H9 (cell line): Measurements from ENCODE around the gene PRR5L. TPM values are rescaled to one million over a fixed set of nuclear protein-coding genes. Genes with fewer than 3 reads are reported as not detected.

Experiments used
- DNase-seq: peaks from one replicate; pipeline ENCODE4 v3.0.0-alpha.2; 2017
- H2AFZ ChIP-seq: one replicate; pipeline ENCODE4 v1.6.1; 2013; ENCODE audit warnings: mild to moderate bottlenecking, low read length, control low read depth, moderate library complexity
- H2AK5ac ChIP-seq: 2 replicates; pipeline ENCODE4 v1.6.1; 2013; ENCODE audit warnings: low read length, control low read depth, mixed read lengths; ENCODE audit not compliant: insufficient read length
- H2BK120ac ChIP-seq: one replicate; pipeline ENCODE4 v1.6.1; 2013; ENCODE audit warnings: low read depth, mild to moderate bottlenecking, low read length, control low read depth, inconsistent platforms; ENCODE audit not compliant: poor library complexity, severe bottlenecking
- H2BK12ac ChIP-seq: 2 replicates; pipeline ENCODE4 v1.6.1; 2013; ENCODE audit warnings: low read length, control low read depth, mixed read lengths, low read depth; ENCODE audit not compliant: insufficient read length
- H2BK15ac ChIP-seq: 2 replicates; pipeline ENCODE4 v1.6.1; 2013; ENCODE audit warnings: low read depth, low read length, control low read depth
- H2BK20ac ChIP-seq: one replicate; pipeline ENCODE4 v1.6.1; 2013; ENCODE audit warnings: low read depth, mild to moderate bottlenecking, low read length, control low read depth, inconsistent platforms; ENCODE audit not compliant: poor library complexity, severe bottlenecking
- H2BK5ac ChIP-seq: 2 replicates; pipeline ENCODE4 v1.6.1; 2013; ENCODE audit warnings: low read length, control low read depth, mixed read lengths; ENCODE audit not compliant: insufficient read length
- H3K14ac ChIP-seq: 2 replicates; pipeline ENCODE4 v1.6.1; 2013; ENCODE audit warnings: low read length, control low read depth; ENCODE audit not compliant: insufficient read depth
- H3K18ac ChIP-seq: 2 replicates; pipeline ENCODE4 v1.6.1; 2013; ENCODE audit warnings: low read depth, mild to moderate bottlenecking, mixed read lengths, low read length, control low read depth; ENCODE audit not compliant: insufficient read length
- H3K23ac ChIP-seq: 2 replicates; pipeline ENCODE4 v1.6.1; 2013; ENCODE audit warnings: low read length, control low read depth, mixed read lengths, low read depth; ENCODE audit not compliant: insufficient read length
- H3K23me2 ChIP-seq: 2 replicates; pipeline ENCODE4 v1.6.1; 2013; ENCODE audit warnings: low read depth, mild to moderate bottlenecking, mixed read lengths, low read length, control low read depth; ENCODE audit not compliant: insufficient read length, poor library complexity, severe bottlenecking
- H3K27ac ChIP-seq: 2 replicates; pipeline ENCODE4 v1.5.1; 2013; ENCODE audit warnings: low read length, control low read depth, mixed read lengths, low read depth; ENCODE audit not compliant: insufficient read length
- H3K27me3 ChIP-seq: 2 replicates; pipeline ENCODE4 v1.6.1; 2013; ENCODE audit warnings: low read length, control low read depth, inconsistent platforms; ENCODE audit not compliant: insufficient read depth
- H3K4ac ChIP-seq: 2 replicates; pipeline ENCODE4 v1.6.1; 2013; ENCODE audit warnings: low read depth, mild to moderate bottlenecking, control low read depth, inconsistent platforms, low read length, moderate library complexity
- H3K4me1 ChIP-seq: 2 replicates; pipeline ENCODE4 v1.6.1; 2013; ENCODE audit warnings: low read length, control low read depth, inconsistent platforms; ENCODE audit not compliant: insufficient read depth
- H3K4me2 ChIP-seq: 2 replicates; pipeline ENCODE4 v1.6.1; 2013; ENCODE audit warnings: low read length, control low read depth, mixed read lengths; ENCODE audit not compliant: insufficient read length, insufficient read depth
- H3K56ac ChIP-seq: 2 replicates; pipeline ENCODE4 v1.6.1; 2013; ENCODE audit warnings: low read depth, mild to moderate bottlenecking, mixed read lengths, low read length, control low read depth; ENCODE audit not compliant: insufficient read length
- H3K79me1 ChIP-seq: 2 replicates; pipeline ENCODE4 v1.6.1; 2013; ENCODE audit warnings: low read depth, mild to moderate bottlenecking, moderate library complexity, low read length, control low read depth, inconsistent platforms; ENCODE audit not compliant: insufficient read depth, poor library complexity, severe bottlenecking
- H3K79me2 ChIP-seq: 2 replicates; pipeline ENCODE4 v1.6.1; 2013; ENCODE audit warnings: low read length, control low read depth, inconsistent platforms; ENCODE audit not compliant: insufficient read depth
- H3K9ac ChIP-seq: 2 replicates; pipeline ENCODE4 v1.6.1; 2013; ENCODE audit warnings: low read length, control low read depth, mixed read lengths; ENCODE audit not compliant: insufficient read length; ENCODE audit errors: extremely low read depth
- H3K9me3 ChIP-seq: one replicate; pipeline ENCODE4 v1.6.1; 2013; ENCODE audit warnings: low read depth, low read length, inconsistent platforms; ENCODE audit not compliant: control insufficient read depth
- H3T11ph ChIP-seq: one replicate; pipeline ENCODE4 v1.6.1; 2013; ENCODE audit warnings: mild to moderate bottlenecking, low read length, control low read depth, inconsistent platforms
- H4K20me1 ChIP-seq: one replicate; pipeline ENCODE4 v1.6.1; 2013; ENCODE audit not compliant: control insufficient read depth, insufficient read length, insufficient read depth
- H4K5ac ChIP-seq: 2 replicates; pipeline ENCODE4 v1.6.1; 2013; ENCODE audit warnings: low read depth, mild to moderate bottlenecking, mixed read lengths, low read length, control low read depth; ENCODE audit not compliant: insufficient read length
- H4K8ac ChIP-seq: replicated peaks from 2 replicates; pipeline ENCODE4 v1.6.1; 2013; ENCODE audit warnings: low read length, control low read depth, mixed read lengths, low read depth; ENCODE audit not compliant: insufficient read length
- H4K91ac ChIP-seq: 2 replicates; pipeline ENCODE4 v1.6.1; 2013; ENCODE audit warnings: low read depth, mild to moderate bottlenecking, moderate library complexity, mixed read lengths, low read length, control low read depth; ENCODE audit not compliant: insufficient read length
- H3K27ac Mint-ChIP-seq, 3 experiments: 2 replicates in 2 of 3; 3 replicates in 1 of 3; pipeline ENCODE4 v1.8.0; 2020 to 2021; ENCODE audit warnings: mixed read lengths in 3 of 3, mild to moderate bottlenecking in 1 of 3, moderate library complexity in 1 of 3
- H3K27me3 Mint-ChIP-seq: 2 replicates; pipeline ENCODE4 v1.8.0; 2021; ENCODE audit warnings: low read depth, mild to moderate bottlenecking, moderate library complexity, mixed read lengths
- H3K36me3 Mint-ChIP-seq, 3 experiments: 2 replicates in 2 of 3; 3 replicates in 1 of 3; pipeline ENCODE4 v1.8.0; 2020 to 2021; ENCODE audit warnings: low read depth in 3 of 3, mixed read lengths in 3 of 3; ENCODE audit not compliant: insufficient read depth in 1 of 3
- H3K4me1 Mint-ChIP-seq, 2 experiments: 2 replicates each; pipeline ENCODE4 v1.8.0; 2020; ENCODE audit warnings: mixed read lengths in 2 of 2
- H3K4me3 Mint-ChIP-seq, 2 experiments: 2 replicates in 1 of 2; 3 replicates in 1 of 2; pipeline ENCODE4 v1.8.0; 2020 to 2021; ENCODE audit warnings: mild to moderate bottlenecking in 2 of 2, mixed read lengths in 2 of 2, moderate library complexity in 1 of 2
- H3K9me3 Mint-ChIP-seq, 2 experiments: 2 replicates in 1 of 2; 3 replicates in 1 of 2; pipeline ENCODE4 v1.8.0; 2020; ENCODE audit warnings: mild to moderate bottlenecking in 2 of 2, mixed read lengths in 2 of 2, moderate library complexity in 1 of 2
- WGBS: extraction: QIAGEN DNeasy Blood & Tissue Kit; methylation state at CpG from one replicate; pipeline ENCODE4 v1.1.7; 2013; ENCODE audit warnings: missing lambda C conversion rate, low lambda C conversion rate, mixed read lengths; ENCODE audit not compliant: insufficient read length; ENCODE audit errors: extremely low coverage; 5-methylcytosine and 5-hydroxymethylcytosine counted together
- total RNA-seq: library from RNA; stranded (reverse); gene quantifications from 2 replicates; pipeline ENCODE4 v1.2.1, GENCODE V29; 2021
- TF ChIP-seq, protein P1 (sequence below): fragments of 200-600 bp; sonication (generic); conservative IDR thresholded peaks from 3 replicates; pipeline ENCODE4 v1.8.0; 2021; ENCODE audit warnings: antibody characterized with exemption, mild to moderate bottlenecking

PRR5L gene
- total RNA-seq, 1 experiment from 2014 or later: 5.6 TPM

DNA sequence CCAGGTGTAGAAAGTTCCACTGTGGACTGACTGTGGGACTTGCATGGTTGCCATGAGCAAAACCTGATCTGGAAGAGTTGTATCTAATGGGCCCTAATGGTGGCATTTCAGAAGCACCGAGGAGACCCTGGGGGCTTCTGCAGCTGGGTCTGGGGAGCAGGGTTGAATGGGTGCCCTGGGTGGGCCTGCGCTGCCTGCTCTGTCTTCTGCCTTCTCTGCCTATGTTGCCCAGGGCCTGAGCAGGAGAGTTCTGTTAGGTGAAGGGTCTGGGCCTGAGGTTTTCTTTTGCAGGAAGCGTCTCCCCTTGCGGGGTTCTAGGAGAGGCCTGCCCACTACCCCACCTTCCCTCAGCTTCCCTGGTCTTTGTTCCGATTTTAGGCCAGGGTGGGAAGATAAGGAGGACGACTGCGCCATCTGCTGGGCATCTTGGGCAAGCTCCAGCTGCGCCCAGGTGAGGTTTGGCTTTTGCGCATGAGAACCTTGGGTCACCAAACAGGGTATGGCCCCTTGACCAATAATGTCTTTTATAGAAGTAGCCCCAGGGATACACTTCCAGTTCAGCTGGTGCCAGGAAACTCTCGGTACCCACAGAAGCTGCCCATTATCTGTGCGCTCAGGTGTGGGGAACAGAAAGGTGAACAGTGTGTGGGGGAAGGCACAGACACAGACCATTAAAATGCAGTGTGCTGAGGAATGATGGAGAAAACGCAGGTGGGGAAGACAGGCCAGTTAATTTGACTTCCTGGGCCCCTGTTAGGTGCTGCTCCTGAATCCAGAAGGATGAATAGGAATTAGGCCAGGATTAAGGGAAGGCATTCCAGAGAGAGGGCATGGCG is 30.1 kb upstream of the PRR5L start:
- peaks cover 17% of the 10 kb centered on the region for H3K27me3 Mint-ChIP-seq

More for the DNA sequence above, 30.1 kb upstream of the PRR5L start:
- Histone ChIP-seq H2BK20ac (no peak overlapping the region), H3K14ac (no peak overlapping the region), H3K56ac (no peak overlapping the region), H3K4me1 (no peaks in the 10 kb centered on the region), H3K79me2 (0 out of 2 replicates have a peak, but pooled peaks cover 2% of the 10 kb centered on the region), H2BK12ac (no peak overlapping the region), H3K23me2 (no peaks in the 10 kb centered on the region), H4K5ac (no peak overlapping the region), H4K20me1 (no peaks in the 10 kb centered on the region), H3K79me1 (no peaks in the 10 kb centered on the region), H3K23ac (no peak overlapping the region), H4K8ac (no peak overlapping the region), H3K4me2 (no peak overlapping the region), H3K27ac (no peak overlapping the region), H3T11ph (no peak overlapping the region), H3K9ac (no peak overlapping the region), H2BK5ac (no peak overlapping the region), H2AFZ (no peak overlapping the region), H2BK15ac (no peak overlapping the region), H3K18ac (no peak overlapping the region), H3K4ac (no peak overlapping the region), H2BK120ac (no peak overlapping the region), H3K27me3 (no peaks in the 10 kb centered on the region), H3K9me3 (no peaks in the 10 kb centered on the region), H2AK5ac (no peak overlapping the region), H4K91ac (no peak overlapping the region)
- no CpG with 5 or more reads among the region's 13 CpGs for WGBS
- Mint-ChIP-seq H3K4me3 (no peak overlapping the region; a peak in 1 of 5 replicates), H3K9me3 (no peaks in the 10 kb centered on the region), H3K27ac (no peak overlapping the region), H3K4me1 (peaks cover 10 to 13% of the 10 kb centered on the region in 2 experiments), H3K36me3 (no peaks in the 10 kb centered on the region)
- peak; percentile 76 for DNase-seq
- TF ChIP-seq, protein P1, sequence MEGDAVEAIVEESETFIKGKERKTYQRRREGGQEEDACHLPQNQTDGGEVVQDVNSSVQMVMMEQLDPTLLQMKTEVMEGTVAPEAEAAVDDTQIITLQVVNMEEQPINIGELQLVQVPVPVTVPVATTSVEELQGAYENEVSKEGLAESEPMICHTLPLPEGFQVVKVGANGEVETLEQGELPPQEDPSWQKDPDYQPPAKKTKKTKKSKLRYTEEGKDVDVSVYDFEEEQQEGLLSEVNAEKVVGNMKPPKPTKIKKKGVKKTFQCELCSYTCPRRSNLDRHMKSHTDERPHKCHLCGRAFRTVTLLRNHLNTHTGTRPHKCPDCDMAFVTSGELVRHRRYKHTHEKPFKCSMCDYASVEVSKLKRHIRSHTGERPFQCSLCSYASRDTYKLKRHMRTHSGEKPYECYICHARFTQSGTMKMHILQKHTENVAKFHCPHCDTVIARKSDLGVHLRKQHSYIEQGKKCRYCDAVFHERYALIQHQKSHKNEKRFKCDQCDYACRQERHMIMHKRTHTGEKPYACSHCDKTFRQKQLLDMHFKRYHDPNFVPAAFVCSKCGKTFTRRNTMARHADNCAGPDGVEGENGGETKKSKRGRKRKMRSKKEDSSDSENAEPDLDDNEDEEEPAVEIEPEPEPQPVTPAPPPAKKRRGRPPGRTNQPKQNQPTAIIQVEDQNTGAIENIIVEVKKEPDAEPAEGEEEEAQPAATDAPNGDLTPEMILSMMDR: peak; percentile 92
